Peyer's patch (tissue), 4 donors: ENCODE measurements around the gene PXN. TPM values are rescaled to one million over a fixed set of nuclear protein-coding genes. Genes with fewer than 3 reads are reported as not detected.
A peak's percentile ranks its signal among the peaks of the same experiment; 100 is the strongest.

Experiments
- DNase-seq, 3 donors: peaks; one replicate each; pipeline ENCODE4 v3.0.0-alpha.2; 2017 to 2019
- H3K27ac ChIP-seq, 4 donors: fragments of 200-600 bp; sonication (generic); one replicate each; pipeline ENCODE4 v1.5.1; 2016 to 2019
- H3K27me3 ChIP-seq, 2 donors: fragments of 200-600 bp; sonication (generic); one replicate each; pipeline ENCODE4 v1.5.1; 2019
- H3K36me3 ChIP-seq, 3 donors: fragments of 200-600 bp; sonication (generic); one replicate each; pipeline ENCODE4 v1.5.1; 2016 to 2019
- H3K4me1 ChIP-seq, 4 donors: fragments of 200-600 bp; sonication (generic); one replicate each; pipeline ENCODE4 v1.5.1; 2016 to 2019
- H3K4me3 ChIP-seq, 4 donors: fragments of 200-600 bp; sonication (generic); 1 replicate in 3 of 4; 2 replicates in 1 of 4; pipeline ENCODE4 v1.5.1; 2016 to 2019; ENCODE audit warnings: mild to moderate bottlenecking in 1 of 4
- H3K9me3 ChIP-seq, 4 donors: fragments of 200-600 bp; sonication (generic); one replicate each; pipeline ENCODE4 v1.5.1; 2016 to 2019; ENCODE audit warnings: mild to moderate bottlenecking in 1 of 4
- CTCF ChIP-seq, 6 experiments: fragments of 450-650 bp in 4 of 6; fragments of 200-600 bp in 2 of 6; sonication (generic) in 1 of 6; IDR thresholded peaks; one replicate each; pipeline ENCODE4 v1.5.1; 2017 to 2019; ENCODE audit warnings: antibody characterized with exemption in 6 of 6, mild to moderate bottlenecking in 3 of 6, moderate library complexity in 1 of 6
- POLR2A ChIP-seq, 2 donors: fragments of 450-650 bp; IDR thresholded peaks; one replicate each; pipeline ENCODE4 v1.5.1; 2017; ENCODE audit warnings: antibody characterized with exemption in 2 of 2, mild to moderate bottlenecking in 2 of 2, moderate library complexity in 2 of 2
- total RNA-seq, 4 donors: library from RNA; depleted of rRNA; stranded (reverse); fragments of >200 nt; gene quantifications; one replicate each; pipeline ENCODE4 v1.1.0, GENCODE V29; 2016

PXN gene
- total RNA-seq = 100 to 1,000 TPM; 138 to 204 (median 177) TPM

GRCh38 chr12:120265473-120266179, at the start of gene PXN:
Gene PXN (minus strand): TSS chr12:120265730. CDS start chr12:120265629, 101 bp downstream.
- no peaks in the 10 kb centered on the region for H3K36me3 ChIP-seq
- H3K4me3 ChIP-seq = peak within 1 kb of the TSS; percentile 98 to 100 (median 98)
- peaks cover 0 to 51% (median 3%) of the 10 kb centered on the region in 4 donors for H3K4me1 ChIP-seq
- DNase-seq = peak; percentile 85 to 94 (median 93)
- H3K9me3 ChIP-seq = no peaks in the 10 kb centered on the region
- no peaks in the 10 kb centered on the region for H3K27me3 ChIP-seq
- H3K27ac ChIP-seq = peak within 1 kb of the TSS; percentile 83 to 96 (median 92)
- TF ChIP-seq POLR2A (IDR thresholded peaks at IDR 0.05) (peak; percentile 50 to 63), CTCF (IDR thresholded peaks at IDR 0.05) (peak; percentile 70 to 92 (median 86))

GRCh38 chr12:120314220-120314619, 48.7 kb upstream of the PXN start:
- H3K4me1 ChIP-seq = peaks cover 0 to 8% (median 2%) of the 10 kb centered on the region in 4 donors
- no peak for DNase-seq
- no peak overlapping the region for H3K27ac ChIP-seq
- no peaks in the 10 kb centered on the region for H3K9me3 ChIP-seq
- no peaks in the 10 kb centered on the region for H3K36me3 ChIP-seq
- no peak overlapping the region for H3K4me3 ChIP-seq
- no peaks in the 10 kb centered on the region for H3K27me3 ChIP-seq
- TF ChIP-seq CTCF (IDR thresholded peaks at IDR 0.05) (peak in 1 of 6 experiments; percentile 3), POLR2A (IDR thresholded peaks at IDR 0.05) (no peak)

GRCh38 chr12:120301962-120302815, 36.7 kb upstream of the PXN start, which contains the start of gene SIRT4:
Gene SIRT4 (plus strand): TSS chr12:120302321. CDS start chr12:120303562, 1,241 bp downstream.
- Histone ChIP-seq H3K27me3 (no peaks in the 10 kb centered on the region), H3K4me3 (peak within 1 kb of the TSS; percentile 50 to 72 (median 64)), H3K4me1 (peaks cover 0 to 7% (median 0%) of the 10 kb centered on the region in 4 donors), H3K27ac (peak within 1 kb of the TSS in 3 of 4 donors; percentile 53 to 74 (median 69)), H3K9me3 (no peaks in the 10 kb centered on the region), H3K36me3 (no peaks in the 10 kb centered on the region)
- TF ChIP-seq POLR2A (IDR thresholded peaks at IDR 0.05) (peak in 1 of 2 donors; percentile 22), CTCF (IDR thresholded peaks at IDR 0.05) (peak; percentile 48 to 87 (median 72))
- DNase-seq = peak; percentile 84 to 97 (median 97)

GRCh38 chr12:120292661-120293531, 27.4 kb upstream of the PXN start, which contains the start of gene RNU4-1:
Gene RNU4-1 (minus strand): TSS chr12:120293237.
- Histone ChIP-seq H3K27ac (peak within 1 kb of the TSS; percentile 91 to 99 (median 96)), H3K36me3 (no peaks in the 10 kb centered on the region), H3K9me3 (no peaks in the 10 kb centered on the region), H3K4me3 (peak within 1 kb of the TSS; percentile 40 to 67 (median 55)), H3K27me3 (no peaks in the 10 kb centered on the region), H3K4me1 (peaks cover 0 to 15% (median 3%) of the 10 kb centered on the region in 4 donors)
- TF ChIP-seq CTCF (IDR thresholded peaks at IDR 0.05) (peak in 1 of 6 experiments; percentile 4), POLR2A (IDR thresholded peaks at IDR 0.05) (peak; percentile 80 to 91)
- peak; percentile 59 to 92 (median 74) for DNase-seq

- peak in 1 of 3 donors; percentile 62 for DNase-seq
- Histone ChIP-seq H3K9me3 (no peaks in the 10 kb centered on the region), H3K27ac (peak overlapping the region; percentile 91 to 99 (median 96)), H3K36me3 (no peaks in the 10 kb centered on the region), H3K27me3 (no peaks in the 10 kb centered on the region), H3K4me1 (peaks cover 0 to 15% (median 3%) of the 10 kb centered on the region in 4 donors), H3K4me3 (peak overlapping the region; percentile 40 to 67 (median 55))
- TF ChIP-seq POLR2A (IDR thresholded peaks at IDR 0.05) (no peak), CTCF (IDR thresholded peaks at IDR 0.05) (no peak)
Observed at GRCh38 chr12:120292411-120292660, 26.8 kb upstream of the PXN start.
